CD1c-positive myeloid dendritic cell (primary cell): ENCODE data around the gene MARVELD1.

Experiments used
- DNase-seq: peaks from one replicate; pipeline ENCODE4 v3.0.0-alpha.2; 2016; ENCODE audit errors: extremely low spot score

MARVELD1 gene

DNA sequence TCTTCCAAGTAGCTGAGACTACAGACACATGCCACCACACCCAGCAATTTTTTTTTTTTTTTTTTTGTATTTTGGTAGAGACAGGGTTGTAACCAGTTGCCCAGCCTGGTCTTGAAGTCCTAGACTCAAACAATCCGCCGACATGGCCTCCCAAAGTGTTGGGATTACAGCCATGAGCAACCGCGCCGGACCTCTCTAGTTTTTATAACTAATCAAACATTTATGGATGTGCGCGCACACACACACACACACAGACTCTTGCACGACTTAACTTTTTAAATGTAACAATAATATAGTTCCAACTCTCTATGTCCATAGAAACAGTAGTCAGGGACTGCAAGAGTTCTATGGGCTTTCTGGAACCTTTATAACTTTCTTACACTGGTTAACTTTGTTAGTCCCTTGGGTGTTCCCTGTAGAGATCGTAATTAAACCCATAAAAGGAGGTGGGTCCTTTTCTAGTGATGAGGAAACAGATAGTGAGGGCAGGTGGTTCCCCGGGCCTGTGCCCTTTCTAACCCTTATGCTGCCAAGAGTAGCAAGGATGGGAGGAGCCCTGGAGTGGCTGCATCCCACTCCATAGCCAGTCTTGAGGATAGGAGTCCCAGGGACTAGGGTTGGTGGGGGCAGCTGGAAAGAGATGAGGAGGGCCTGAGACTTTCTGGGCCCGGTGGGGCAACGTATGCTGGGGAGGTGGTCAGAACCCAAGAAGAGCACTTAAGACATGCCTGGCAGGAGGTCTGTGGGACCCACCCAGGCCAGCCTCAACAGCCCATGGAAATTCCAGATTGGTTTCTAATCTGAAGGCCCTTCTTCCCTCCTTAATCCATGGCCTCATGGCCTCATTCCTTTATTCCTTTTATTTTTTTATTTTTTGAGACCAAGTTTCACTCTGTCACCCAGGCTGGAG, 8.6 kb downstream of the MARVELD1 start:
- DNase-seq, result no peak

DNA sequence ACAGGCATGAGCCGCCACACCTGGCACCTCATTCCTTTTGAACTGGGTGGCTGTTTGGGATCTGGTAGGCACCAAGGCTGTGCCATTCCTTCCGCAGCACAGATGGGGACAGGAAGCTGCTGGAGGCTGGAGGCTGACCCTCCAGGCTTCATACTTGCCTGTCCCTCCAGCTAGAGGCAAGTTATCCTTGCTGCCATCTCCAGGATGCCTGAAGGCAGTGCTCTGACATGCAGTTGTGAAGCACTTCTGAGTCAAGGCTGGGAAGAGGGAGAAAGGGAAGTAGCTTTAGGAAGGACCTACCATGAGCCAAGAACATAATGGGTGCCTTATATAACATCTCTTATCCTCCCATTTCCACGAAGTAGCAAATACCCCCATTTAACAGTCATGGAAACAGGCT, 9.5 kb downstream of the MARVELD1 start:
- peak; percentile 20 for DNase-seq

DNA sequence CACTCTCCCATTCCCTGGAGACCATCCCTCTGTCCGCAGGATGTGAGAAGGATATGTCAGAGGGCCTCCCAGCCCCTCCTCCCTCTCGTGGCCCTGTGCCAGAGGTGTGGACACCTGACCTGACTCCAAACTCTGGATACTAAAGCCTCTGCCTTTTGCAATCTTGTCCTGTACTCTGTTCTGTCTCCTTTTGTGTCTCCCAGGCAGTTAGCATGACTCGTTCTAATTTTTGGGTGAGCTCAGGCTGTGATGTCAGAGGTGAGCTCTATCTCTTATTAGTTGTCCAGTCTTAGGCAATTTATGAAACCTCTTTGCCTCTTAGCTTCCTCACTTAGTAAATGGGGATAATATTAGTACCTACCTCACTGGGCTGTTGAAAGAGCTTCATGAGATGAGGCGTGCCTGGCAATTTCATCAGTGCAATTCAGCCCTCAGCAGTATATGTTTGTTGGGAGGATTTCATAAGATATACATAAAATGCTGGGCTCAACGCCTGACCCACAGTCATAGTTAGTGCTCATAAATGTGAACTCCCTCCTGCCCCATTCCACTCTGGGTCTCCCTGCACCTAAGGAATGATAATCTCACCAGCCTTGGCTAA, 10.9 kb downstream of the MARVELD1 start:
- DNase-seq, result peak; percentile 75

DNA sequence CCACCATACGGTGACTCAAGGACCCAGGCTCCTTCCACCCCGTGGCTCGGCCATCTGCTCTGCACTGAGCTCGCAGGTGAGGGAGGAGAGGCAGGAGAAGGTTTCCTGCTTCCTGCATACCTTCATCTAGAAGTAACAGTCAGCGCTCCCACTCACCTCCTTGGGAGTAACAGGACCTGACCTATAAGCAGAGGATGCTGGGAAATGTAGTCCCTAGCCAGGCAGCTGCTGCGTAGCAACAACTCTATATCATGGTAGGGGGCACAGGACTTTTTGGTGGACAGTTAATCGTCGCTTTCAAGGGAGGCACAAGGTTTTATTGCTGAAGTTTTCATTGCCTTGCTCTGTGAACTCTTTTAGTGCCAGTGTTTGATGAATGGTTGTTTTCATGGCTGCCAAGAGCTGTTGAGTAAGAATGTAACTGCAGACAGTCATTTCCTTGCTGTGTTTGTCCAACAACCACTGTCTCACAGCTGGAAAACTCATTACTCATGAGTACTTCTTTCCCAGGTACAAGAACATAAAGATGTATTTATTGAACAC, 13.2 kb downstream of the MARVELD1 start:
- no peak for DNase-seq

DNA sequence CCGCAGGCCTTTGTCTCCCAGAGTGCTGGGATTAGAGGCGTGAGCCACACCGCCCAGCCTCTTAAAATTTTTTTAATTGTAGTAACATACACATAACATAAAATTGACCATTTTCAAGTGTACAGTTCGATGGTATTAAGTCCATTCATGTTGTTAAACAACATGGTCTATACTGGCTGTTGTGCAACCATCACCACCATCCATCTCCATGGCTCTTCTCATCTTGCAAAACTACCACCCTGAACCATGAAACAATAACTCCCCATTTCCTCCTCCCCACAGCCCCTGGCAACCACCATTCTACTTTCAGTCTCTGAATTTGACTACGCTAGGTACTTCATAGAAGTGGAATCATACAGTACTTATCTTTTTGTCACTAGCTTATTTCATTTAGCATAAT, 15.5 kb downstream of the MARVELD1 start:
- DNase-seq, result no peak

DNA sequence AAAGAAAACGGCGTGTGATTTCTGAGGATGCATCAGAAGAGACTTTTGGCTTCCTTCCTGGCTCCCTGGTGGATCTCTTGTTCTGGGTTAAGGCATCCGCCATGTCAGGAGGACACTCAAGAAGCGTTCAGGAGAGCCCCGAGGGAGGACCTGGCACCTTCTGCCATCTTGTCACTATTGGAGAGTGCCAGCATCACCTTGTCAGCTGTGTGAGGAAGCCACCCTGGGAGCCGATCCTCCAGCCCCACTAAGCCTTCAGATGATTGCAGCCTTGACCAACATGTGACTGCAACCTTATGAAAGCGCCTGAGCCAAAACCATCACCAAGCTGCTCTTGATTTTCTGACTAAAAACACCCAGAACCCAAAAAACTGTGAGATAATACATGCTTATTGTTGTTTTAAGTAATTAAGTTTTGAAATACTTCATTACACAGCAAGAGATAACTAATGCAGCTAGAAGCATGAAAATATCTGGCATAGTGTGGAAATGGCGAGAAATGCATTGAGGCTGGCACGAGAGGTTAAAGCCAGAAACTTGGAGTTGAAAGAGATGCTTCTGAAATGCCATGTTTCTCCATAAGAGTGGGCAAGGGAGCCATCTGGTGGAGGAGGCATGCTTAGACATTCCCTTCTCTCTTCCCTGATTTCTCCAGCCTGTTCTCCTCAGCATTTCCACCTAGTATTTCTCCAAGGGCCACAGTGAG, 18.0 kb downstream of the MARVELD1 start:
- DNase-seq, result peak; percentile 82

DNA sequence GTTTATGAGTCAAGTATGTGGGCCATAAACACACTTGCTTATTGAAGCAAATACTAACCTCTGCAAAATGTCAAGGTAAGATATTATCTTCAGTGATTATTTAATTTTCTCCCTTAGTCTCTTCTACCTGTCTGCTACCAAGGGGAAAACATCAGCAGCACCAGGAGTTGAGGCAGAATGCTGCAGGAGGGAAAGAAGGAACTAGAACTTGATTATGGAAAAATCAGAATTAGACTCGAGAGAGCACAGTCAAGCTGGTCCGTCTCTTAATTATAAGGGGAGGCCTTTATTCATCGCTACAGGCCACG, 18.5 kb downstream of the MARVELD1 start:
- no peak for DNase-seq

DNA sequence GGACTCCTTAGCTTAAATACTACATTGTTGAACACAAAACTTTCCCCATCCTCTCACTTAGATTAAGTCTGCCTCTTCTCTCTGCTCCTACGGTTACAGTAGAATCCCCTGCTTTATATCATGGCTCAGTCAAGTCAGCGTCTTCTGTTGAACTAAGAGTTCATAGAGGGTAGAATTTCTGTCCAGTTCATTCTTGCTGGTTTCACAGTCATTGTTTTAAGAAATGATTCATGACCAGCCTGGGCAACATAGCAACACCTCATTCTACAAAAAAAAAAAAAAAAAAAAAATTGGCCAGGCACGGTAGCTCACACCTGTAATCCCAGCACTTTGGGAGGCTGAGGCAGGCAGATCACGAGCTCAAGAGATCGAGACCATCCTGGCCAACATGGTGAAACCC, 19.7 kb downstream of the MARVELD1 start:
- no peak for DNase-seq

DNA sequence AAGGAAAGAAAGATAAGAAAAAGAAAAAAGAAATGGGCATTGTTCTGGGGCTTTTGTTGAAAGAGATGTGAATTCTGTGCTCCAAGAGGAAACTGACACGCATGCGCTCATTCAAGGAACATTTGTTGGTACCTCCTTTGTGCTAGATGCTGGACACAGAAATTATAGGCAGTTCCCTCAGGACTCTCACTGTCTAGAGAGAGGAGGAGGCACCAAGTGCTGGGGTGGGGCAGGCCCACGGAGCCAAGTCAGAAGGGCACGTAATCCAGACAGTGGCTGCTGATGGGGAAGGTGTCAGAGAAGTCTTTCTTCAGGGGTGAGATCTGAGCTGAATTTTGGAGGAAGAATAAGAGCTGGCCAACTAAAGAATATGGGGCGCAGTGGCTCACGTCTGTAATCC, 20.5 kb downstream of the MARVELD1 start:
- no peak for DNase-seq

DNA sequence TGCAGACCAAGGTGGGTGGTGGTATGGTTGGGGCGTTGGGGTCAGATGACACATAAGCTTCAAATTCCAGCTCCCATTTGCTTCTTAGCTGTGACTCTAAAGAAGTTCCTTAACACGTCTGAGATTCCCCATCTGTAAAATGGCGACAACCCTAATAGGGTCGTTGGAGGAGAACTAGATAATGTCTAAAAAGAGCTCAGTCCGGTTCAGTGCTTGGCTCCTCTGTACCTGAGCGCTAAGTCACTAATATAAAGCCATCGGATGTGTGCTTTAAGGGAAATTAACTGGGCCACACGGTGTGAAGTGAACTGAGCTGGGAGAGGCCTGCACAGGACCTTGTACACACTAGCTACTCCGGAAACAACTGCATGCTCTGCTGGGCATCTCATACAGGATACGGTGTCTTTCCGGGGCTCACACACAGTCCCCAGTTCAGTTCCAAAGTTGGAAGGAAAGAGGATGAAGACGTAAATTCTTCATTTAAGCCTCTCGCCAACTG, 22.9 kb downstream of the MARVELD1 start:
- no peak for DNase-seq

DNA sequence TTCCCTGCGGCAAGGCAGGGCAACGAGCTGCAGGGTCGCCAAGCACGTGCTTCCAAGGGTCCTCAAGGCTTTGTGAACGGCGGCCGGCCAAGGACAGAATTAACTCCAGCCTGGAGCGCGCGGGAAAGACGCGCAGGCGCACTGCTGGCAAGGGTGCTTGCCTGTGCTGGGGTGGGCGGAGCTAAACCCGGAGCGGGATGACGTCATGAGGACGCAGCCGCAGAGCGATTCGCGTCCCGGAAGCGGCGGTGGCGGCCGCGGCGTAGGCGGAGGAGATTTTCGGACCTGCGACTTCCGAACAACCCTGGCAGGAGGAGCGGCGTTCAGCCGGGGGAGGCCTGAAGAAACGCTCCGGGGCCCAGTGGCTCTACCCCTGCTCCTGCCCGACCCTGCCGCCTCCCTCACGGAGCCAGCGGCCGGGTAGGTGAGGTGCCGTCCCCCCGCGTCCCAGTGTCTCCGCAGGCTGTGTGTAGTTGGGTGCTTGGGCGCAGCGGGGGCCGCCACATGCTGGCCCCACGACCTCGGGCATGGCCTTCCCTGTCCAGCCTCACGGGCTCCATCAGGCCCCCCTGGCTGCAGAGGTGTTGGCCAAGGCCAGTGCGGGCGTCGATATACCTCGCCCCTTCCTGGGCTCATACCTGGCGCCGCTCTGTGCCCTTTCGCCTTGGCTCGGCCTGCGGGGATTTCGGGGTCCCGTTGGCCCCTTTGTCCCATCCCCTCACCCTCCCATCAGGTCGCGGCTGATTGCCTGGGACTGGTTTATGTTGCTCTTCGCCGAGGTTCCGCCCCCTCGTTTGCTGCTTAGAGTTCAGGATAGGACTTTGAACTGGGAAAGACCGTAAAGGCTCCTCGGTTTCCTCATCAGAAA, 23.6 kb downstream of the MARVELD1 start, which contains the start of gene ZFYVE27:
Gene ZFYVE27, plus strand, starts transcription at position 227 of the 868 bp plus-strand sequence. CDS start 1,350 bp downstream, outside the sequence.
- DNase-seq, result peak; percentile 99

DNA sequence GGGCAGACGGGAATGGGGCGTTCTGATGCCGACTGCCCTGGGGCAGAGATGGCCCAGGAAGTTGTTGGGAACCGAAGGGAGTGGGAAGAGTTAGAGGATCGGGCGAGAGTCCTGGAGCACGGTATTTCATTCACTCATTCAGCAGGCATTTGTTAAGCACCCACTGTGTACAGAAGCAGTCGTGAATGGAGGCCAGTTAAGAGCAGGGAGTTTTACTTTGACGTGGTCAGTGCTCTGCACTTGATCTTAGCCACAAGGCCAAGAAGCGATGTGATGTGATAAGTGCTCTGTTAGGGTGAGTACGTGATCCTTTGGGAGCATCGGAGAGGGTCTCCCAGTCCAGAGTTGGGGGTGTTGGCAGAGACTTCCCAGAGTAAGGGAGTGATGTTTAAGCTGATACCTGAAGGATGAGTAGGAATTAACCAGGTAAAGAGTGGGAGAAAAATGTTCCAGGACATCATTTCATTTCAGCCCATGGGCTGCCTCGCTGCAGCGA, 24.3 kb downstream of the MARVELD1 start:
- DNase-seq, result no peak

DNA sequence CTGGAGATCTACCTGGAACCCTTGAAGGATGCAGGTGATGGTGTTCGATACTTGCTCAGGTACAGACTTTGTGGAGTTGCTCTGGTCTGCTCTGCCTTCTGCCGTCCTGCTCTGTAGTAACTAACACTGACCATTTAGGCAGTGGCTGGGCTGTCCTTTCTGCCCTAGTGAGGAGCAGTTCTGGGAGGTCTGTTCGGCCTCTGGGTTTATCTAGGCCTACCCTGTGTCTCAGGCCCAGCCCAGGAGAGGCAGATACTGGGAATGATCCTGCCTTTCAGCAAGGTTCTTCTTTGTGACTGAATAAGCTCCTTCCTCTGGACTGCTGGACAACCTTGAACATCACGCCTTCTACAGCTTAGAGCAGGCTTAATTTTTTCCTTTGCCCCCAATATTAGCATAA, 25.1 kb downstream of the MARVELD1 start:
- DNase-seq, result no peak

DNA sequence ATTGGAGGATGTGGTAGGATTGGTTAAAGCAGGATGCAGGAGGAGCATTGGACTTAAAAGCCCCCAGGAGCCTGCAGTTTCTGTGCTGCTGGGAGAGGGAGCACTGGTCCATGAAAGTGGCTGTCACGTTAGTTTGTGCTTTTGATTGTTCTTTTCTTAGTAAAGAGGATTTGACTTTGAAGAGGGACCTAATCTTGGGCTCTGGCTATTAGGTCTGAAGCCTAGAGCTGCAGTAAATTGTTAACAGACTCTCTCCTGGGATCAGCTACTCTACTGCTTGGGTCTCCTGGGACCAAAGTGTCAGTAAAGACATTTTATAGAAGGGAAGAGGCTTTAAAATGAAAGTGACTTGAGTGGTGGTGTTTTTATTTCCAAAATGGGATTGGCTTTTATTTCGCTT, 27.1 kb downstream of the MARVELD1 start:
- no peak for DNase-seq

DNA sequence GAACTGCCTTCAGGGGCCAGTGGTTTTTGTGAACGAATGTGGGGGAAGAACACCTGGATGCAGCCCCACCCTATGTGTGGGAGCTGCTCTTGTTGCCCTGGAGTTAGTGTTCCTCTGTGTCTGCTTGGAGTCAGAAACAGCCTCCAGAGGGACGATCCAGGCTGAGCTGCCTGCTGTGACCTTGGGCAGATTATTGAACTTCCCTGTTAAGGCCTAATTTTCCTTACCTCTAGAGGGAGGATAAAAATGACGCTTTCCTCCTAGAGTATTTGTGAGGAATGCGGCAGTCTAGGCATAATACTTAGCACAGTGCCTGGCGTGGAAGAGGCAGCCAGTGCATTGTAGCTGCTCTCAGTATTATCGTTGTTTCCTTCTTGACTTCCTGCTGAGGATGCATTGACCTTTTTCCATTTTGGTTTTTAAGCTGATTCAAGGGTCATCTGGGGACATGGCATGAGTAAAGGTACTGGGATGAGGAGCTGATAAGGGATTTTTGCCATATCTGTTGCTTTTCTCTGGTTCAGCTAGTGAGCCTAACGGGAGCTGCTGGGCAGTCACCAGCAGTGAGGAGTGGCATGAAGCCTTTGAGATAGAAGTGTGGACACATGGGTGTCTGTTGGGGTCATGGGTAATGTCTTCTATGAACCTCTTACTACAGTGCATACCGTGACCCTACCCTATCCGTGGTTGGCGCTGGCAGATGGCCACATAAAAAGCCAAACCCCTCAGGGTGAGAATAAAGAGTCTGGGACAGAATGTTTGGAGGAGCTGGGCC, 29.8 kb downstream of the MARVELD1 start:
- no peak for DNase-seq

DNA sequence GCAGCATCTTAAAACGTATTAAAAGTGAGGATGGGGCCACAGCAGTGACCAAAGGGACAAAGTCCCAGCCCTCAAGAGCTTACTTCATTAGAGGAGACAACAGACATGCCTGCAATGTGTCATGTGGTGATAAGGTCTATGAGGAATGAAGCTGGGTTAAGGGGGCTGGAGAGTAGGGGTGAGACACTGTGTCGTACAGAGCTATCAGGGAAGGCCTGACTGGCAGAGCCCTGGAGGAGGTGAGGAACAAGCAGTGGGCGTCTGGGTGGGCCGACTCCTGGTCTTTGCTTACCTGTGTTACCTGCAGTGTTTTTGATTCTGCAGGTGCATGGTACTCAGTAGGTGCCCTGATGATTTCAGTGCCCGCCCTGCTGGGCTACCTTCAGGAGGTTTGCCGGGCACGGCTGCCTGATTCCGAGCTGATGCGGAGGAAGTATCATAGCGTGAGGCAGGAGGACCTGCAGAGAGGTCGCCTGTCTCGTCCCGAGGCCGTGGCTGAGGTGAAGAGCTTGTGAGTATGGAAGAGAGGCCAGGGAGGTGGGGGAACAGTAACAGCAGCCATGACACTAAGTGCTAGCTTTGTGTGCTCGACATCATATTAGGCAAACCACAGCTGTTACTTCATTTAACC, 31.0 kb downstream of the MARVELD1 start:
- no peak for DNase-seq

DNA sequence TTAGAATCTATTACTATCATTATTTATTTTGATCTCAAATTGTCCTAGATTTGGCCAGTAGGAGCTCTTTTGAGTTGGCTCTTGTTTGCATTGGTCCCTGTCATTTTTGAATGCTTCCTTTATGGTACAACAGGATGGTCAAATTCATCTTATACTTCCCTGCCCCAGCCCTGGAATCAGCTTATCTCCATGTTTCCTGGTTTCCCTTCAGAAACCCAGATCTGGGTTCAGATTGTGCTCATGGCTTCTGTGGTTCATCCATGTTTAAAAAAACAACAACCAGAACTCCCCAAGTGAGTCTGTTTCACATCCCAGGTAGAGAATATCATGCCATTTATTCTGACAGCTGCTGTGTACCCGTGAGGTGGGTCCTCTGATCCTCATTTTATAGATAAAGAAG, 34.0 kb downstream of the MARVELD1 start:
- DNase-seq, result no peak

DNA sequence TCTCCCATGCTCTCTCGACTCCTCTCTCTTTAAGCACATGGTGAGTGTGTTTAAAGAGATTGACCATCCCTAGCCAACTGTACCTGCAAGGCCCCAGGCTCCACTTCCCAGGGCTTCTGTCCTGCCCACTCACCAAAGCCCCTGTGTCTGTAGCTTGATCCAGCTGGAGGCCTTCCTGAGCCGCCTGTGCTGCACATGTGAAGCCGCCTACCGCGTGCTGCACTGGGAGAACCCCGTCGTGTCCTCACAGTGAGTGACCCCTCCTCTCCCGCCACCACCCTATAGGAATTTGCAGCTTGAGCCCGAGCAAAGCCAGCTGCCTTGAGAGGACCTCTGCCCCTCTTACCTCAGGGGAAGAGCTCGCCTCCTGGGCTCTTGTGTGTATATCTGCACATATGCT, 34.6 kb downstream of the MARVELD1 start:
- no peak for DNase-seq

DNA sequence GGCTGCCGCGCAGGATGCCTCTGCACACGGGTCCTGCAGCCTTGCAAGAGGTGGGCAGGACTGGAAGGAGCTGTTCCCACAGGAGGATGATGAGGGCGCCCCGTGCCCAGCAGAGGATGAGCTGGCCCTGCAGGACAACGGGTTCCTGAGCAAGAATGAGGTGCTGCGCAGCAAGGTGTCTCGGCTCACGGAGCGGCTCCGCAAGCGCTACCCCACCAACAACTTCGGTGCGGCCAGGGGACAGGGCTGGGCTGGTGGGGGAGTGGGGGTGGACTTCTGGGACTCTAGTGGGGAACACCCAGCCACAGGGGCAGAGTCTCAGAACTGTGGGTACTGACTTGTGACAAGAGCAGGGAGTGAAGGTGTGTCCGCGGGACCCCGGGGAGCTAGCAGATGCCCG, 39.4 kb downstream of the MARVELD1 start:
- no peak for DNase-seq

DNA sequence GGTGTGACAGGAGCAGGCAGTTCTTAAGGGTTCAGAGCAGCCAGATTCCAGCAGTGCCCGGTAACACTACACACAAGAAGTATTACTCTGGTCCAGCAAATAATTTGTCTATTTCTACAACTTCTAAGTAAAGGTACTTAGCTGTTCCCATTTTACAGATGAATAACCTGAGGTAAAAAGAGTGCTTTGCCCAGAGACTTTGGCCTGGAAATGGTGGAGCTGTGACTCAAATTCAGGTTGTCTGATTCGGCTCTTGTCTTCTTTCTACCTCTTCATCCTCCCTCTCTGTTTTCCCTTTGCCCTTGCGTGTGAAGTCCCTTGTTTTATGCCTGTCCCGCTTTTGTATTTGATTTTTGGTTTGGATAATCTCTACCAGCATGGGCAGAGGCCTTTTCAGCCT, 41.2 kb downstream of the MARVELD1 start:
- DNase-seq, result no peak
